RWPE1 (cell line): Measurements from ENCODE around the gene KLF16.
"Not testable (repeated sequence)": the region's sequence is repeated elsewhere in the genome, so short reads cannot be mapped to it uniquely, and the experiment has no call there.

Experiments used
- CTCF ChIA-PET: fragments of 350-600 bp; sonication (Branson Sonifier 250); formaldehyde crosslinking; extraction: SDS; loops from one replicate; lab custom pipeline; 2021; lab: Yijun Ruan, JAX
- POLR2A ChIA-PET: fragments of 400-600 bp; formaldehyde crosslinking; extraction: SDS; loops from one replicate; lab custom pipeline; 2020; ENCODE audit warnings: antibody characterized with exemption; ENCODE audit not compliant: low non-redundant PET; lab: Yijun Ruan, JAX
- DNase-seq: peaks from one replicate; pipeline ENCODE4 v3.0.0; 2012; ENCODE audit warnings: low spot score
- H3K27ac ChIP-seq: fragments of 450-650 bp; 2 replicates; pipeline ENCODE4 v1.5.1; 2017
- TF ChIP-seq, protein P1 (sequence below): fragments of 450-650 bp; conservative IDR thresholded peaks from 2 replicates; pipeline ENCODE4 v1.5.1; 2017; ENCODE audit warnings: low read depth, mild to moderate bottlenecking

The KLF16 gene

DNA sequence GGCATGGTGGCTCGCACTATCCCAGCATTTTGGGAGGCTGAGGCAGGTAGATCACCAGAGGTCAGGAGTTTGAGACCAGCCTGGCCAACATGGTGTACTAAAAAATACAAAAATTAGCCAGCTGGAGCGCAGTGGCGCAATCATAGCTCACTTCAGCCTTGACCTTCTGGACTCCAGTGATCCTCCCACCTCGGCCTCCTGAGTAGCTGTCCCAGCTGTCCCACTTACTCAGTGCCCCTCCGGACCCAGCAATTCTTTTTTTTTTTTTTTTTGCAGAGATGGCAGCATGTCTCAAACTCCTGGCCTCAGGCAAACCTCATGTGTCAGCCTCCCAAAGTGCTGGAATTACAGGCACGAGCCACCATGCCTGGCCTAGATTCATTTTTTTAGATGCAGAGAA lies 39.5 kb upstream of the KLF16 start:
- ChIA-PET CTCF (interaction anchor here (0.7 kb wide), 1 partner anchor 1125 kb away, joined by 4 read pairs; no protein-coding TSS in a partner anchor), POLR2A (no interaction called here)
- H3K27ac ChIP-seq = no peak overlapping the region
- no peak for DNase-seq
- TF ChIP-seq, protein P1, sequence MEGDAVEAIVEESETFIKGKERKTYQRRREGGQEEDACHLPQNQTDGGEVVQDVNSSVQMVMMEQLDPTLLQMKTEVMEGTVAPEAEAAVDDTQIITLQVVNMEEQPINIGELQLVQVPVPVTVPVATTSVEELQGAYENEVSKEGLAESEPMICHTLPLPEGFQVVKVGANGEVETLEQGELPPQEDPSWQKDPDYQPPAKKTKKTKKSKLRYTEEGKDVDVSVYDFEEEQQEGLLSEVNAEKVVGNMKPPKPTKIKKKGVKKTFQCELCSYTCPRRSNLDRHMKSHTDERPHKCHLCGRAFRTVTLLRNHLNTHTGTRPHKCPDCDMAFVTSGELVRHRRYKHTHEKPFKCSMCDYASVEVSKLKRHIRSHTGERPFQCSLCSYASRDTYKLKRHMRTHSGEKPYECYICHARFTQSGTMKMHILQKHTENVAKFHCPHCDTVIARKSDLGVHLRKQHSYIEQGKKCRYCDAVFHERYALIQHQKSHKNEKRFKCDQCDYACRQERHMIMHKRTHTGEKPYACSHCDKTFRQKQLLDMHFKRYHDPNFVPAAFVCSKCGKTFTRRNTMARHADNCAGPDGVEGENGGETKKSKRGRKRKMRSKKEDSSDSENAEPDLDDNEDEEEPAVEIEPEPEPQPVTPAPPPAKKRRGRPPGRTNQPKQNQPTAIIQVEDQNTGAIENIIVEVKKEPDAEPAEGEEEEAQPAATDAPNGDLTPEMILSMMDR = no peak

DNA sequence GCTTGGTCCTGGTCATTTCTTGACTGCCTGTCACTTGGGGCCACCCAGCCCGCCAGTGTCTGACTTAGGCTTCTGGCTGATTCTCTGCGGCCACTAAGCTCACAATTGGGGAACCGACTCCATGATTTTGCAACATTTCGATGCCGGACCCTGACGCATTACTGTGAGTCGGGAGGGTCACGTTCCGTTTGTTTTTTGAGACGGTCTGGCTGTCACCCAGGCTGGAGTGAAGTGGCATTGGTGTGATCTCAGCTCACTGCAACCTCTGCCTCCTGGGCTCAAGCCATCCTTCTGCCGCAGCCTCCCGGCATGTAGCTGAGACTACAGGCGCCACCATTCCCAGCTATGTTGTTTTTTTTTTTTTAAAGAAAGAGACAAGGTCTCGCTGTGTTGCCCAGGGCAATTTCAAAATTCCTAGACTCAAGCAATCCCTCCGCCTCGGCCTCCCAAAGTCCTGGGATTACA lies 38.6 kb upstream of the KLF16 start:
- ChIA-PET CTCF (interaction anchor here (0.6 kb wide), 1 partner anchor 348 kb away, joined by 6 read pairs; no protein-coding TSS in a partner anchor), POLR2A (no interaction called here)
- peak overlapping the region; percentile 10; the same call in 1 of the 2 replicates for H3K27ac ChIP-seq
- DNase-seq = no peak
- TF ChIP-seq, protein P1 = no peak

- TF ChIP-seq, protein P1 = no peak
- no peak overlapping the region for H3K27ac ChIP-seq
- ChIA-PET POLR2A (no interaction called here), CTCF (interaction anchor here (0.6 kb wide), 2 partner anchors 27 to 34 kb away, joined by 3 read pairs; no protein-coding TSS in a partner anchor)
- DNase-seq = no peak
Observed at GRCh38 chr19:1896508-1896907, 33.1 kb upstream of the KLF16 start.

- no peak for DNase-seq
- ChIA-PET POLR2A (no interaction called here), CTCF (no interaction called here)
- TF ChIP-seq, protein P1 = no peak
- H3K27ac ChIP-seq = no peak overlapping the region
Observed at GRCh38 chr19:1893791-1894190, 30.4 kb upstream of the KLF16 start.

DNA sequence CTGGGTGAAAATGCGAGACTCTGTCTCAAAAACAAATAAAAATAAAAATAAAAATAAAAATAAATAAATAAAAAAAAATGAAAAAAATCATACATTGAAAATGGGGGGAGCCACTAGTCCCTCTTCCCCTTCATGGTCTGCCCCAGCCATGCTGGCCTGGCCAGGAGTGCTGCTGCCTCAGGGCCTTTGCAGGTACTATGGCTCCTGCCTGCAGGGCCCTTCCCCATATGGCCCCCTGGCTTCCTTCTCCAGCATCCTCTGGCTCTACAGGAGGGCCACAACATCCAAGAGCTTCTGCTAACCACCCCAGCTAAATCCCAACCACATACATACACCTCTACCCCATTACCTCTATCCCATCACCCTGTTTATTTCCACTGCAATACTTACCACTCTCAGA lies 26.5 kb upstream of the KLF16 start:
- TF ChIP-seq, protein P1 = no peak
- ChIA-PET POLR2A (no interaction called here), CTCF (interaction anchor here (0.5 to 0.9 kb wide), 3 partner anchors 25 to 204 kb away, joined by 3 to 4 read pairs (median 3); no protein-coding TSS in a partner anchor)
- no peak for DNase-seq
- H3K27ac ChIP-seq = peak overlapping the region; percentile 22

- POLR2A ChIA-PET = no interaction called here
- CTCF ChIA-PET = interaction anchor here (0.5 kb wide), 1 partner anchor 40 kb away, joined by 3 read pairs; no protein-coding TSS in a partner anchor
Observed at GRCh38 chr19:1888385-1888784, 25.0 kb upstream of the KLF16 start.

DNA sequence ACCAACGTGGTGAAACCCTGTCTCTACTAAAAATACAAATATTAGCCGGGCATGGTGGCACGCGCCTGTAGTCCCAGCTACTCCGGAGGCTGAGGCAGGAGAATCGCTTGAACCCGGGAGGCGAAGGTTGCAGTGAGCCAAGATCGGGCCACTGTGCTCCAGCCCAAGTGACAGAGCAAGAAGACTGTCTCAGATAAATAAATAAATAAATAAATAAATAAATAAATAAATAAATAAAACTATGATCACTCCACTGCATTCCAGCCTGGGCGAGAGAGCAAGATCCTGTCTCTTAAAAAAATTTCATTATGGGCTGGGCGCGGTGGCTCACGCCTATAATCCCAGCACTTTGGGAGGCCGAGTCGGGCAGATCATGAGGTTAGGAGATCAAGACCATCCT lies 23.0 kb upstream of the KLF16 start:
- peak overlapping the region; percentile 82 for H3K27ac ChIP-seq
- CTCF ChIA-PET = interaction anchor here (0.7 kb wide), 1 partner anchor 217 kb away, joined by 4 read pairs; no protein-coding TSS in a partner anchor
- POLR2A ChIA-PET = not testable (repeated sequence)

More at GRCh38 chr19:1888385-1888784, 25.0 kb upstream of the KLF16 start:
- peak overlapping the region; percentile 82 for H3K27ac ChIP-seq
- TF ChIP-seq, protein P1 = no peak
- no peak for DNase-seq

DNA sequence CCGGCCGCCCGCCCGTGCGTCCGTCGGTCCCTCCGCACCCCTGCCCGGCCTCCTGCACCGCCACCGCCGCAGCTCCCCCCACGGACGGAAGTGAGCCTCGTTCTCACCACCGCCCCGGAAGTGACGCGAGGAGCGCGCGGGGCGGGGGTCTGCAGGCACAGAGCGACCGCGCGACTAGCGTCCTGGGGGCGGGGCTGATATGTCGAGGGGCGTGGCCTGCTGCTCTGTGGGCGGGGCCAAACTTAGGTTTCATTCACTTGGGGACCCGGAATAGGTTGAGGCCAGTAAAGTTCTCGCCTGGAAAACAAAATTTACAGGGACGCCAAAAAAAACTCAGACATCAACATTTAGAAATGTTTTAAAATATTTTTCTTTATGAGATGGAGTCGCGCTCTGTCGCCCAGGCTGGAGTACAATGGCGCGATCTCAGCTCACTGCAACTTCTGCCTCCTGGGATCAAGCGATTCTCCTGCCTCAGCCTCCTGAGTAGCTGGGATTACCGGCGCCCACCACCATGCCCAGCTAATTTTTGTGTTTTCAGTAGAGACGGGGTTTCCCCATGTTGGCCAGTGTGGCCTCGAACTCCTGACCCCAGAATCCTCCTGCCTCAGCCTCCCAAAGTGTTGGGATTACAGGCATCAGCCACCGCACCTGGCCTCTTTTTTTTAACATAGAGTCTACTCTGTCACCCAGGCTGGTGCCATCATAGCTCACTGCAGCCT lies 22.2 kb upstream of the KLF16 start, which contains the start of gene ABHD17A:
Gene ABHD17A (minus strand): TSS at position 99 of the 722 bp plus-strand sequence. CDS start 3,930 bp downstream, outside the sequence.
- peak within 1 kb of the TSS; percentile 82 for H3K27ac ChIP-seq
- ChIA-PET POLR2A (interaction anchor here (0.5 to 1.0 kb wide), 3 partner anchors 9 to 682 kb away, joined by 3 to 4 read pairs (median 3); partner anchors contain the start of genes ADAT3 and SCAMP4), CTCF (interaction anchor here (0.6 to 0.7 kb wide), 2 partner anchors 192 to 1116 kb away, joined by 3 to 5 read pairs; no protein-coding TSS in a partner anchor)
- peak; percentile 89 for DNase-seq

More for the DNA sequence above, 23.0 kb upstream of the KLF16 start:
- DNase-seq = not testable (repeated sequence)
